Thyroid gland (tissue), 4 donors: Measurements from ENCODE around the gene CRYAB. TPM values are rescaled to one million over a fixed set of nuclear protein-coding genes. Genes with fewer than 3 reads are reported as not detected.

ENCODE experiments used
- DNase-seq, 2 donors: peaks; one replicate each; pipeline ENCODE4 v3.0.0-alpha.2; 2019
- H3K27ac ChIP-seq, 3 donors: fragments of 200-600 bp; sonication (generic); 1 replicate in 2 of 3; 2 replicates in 1 of 3; pipeline ENCODE4 v1.5.1; 2016 to 2019; ENCODE audit warnings: mild to moderate bottlenecking in 1 of 3, moderate library complexity in 1 of 3
- H3K27me3 ChIP-seq: fragments of 200-600 bp; sonication (generic); one replicate; pipeline ENCODE4 v1.5.1; 2019
- H3K36me3 ChIP-seq, 2 donors: fragments of 200-600 bp; sonication (generic); one replicate each; pipeline ENCODE4 v1.5.1; 2016 to 2019
- H3K4me1 ChIP-seq, 2 donors: fragments of 200-600 bp; sonication (generic); one replicate each; pipeline ENCODE4 v1.5.1; 2017 to 2019
- H3K4me3 ChIP-seq, 3 donors: fragments of 200-600 bp; sonication (generic); replicated peaks in 1 of 3; 1 replicate in 2 of 3; 2 replicates in 1 of 3; pipeline ENCODE4 v1.5.1; 2016; ENCODE audit warnings: mild to moderate bottlenecking in 1 of 3
- H3K9me3 ChIP-seq: fragments of 200-600 bp; sonication (generic); one replicate; pipeline ENCODE4 v1.5.1; 2017
- CTCF ChIP-seq, 6 experiments: fragments of 200-600 bp in 3 of 6; fragments of 450-650 bp in 3 of 6; sonication (generic) in 3 of 6; IDR thresholded peaks; one replicate each; pipeline ENCODE4 v1.5.1; 2016 to 2019; ENCODE audit warnings: antibody characterized with exemption in 6 of 6, mild to moderate bottlenecking in 2 of 6, inconsistent platforms in 1 of 6, moderate library complexity in 1 of 6
- POLR2A ChIP-seq, 2 donors: fragments of 450-650 bp; IDR thresholded peaks; one replicate each; pipeline ENCODE4 v1.6.1; 2017; ENCODE audit warnings: antibody characterized with exemption in 2 of 2, mild to moderate bottlenecking in 2 of 2, moderate library complexity in 1 of 2
- WGBS, 2 donors: methylation state at CpG; one replicate each; pipeline ENCODE4 v1.1.5; 2017; 5-methylcytosine and 5-hydroxymethylcytosine counted together
- intact Hi-C: fragments of 100-400 bp; cut with DNase I; formaldehyde crosslinking; loops from one replicate; pipeline ENCODE4 v1.15.1; 2023
- small RNA-seq: library from RNA; depleted of rRNA; stranded (forward); fragments of <200 nt; gene quantifications from one replicate; pipeline ENCODE3, GENCODE V24; 2016
- total RNA-seq, 4 donors: library from RNA; depleted of rRNA; stranded (reverse); fragments of >200 nt; gene quantifications; one replicate each; pipeline ENCODE4 v1.2.3, GENCODE V29; 2016

CRYAB gene
- total RNA-seq, 4 donors from 2014 or later = 174 to 350 (median 250) TPM

- no peaks in the 10 kb centered on the region for H3K9me3 ChIP-seq
- no peaks in the 10 kb centered on the region for H3K27me3 ChIP-seq
- peaks cover 17% of the 10 kb centered on the region in 2 donors for H3K36me3 ChIP-seq
- H3K27ac ChIP-seq = no peak overlapping the region
- no peak overlapping the region for H3K4me3 ChIP-seq
- peaks cover 5% of the 10 kb centered on the region in 2 donors for H3K4me1 ChIP-seq
- TF ChIP-seq POLR2A (IDR thresholded peaks at IDR 0.05) = no peak
- intact Hi-C loops = no loop called here
- DNase-seq = no peak
- 93 to 100% methylated on average over 1 of the region's 1 CpG for WGBS, 2 donors
Observed at GRCh38 chr11:111870113-111870512, 41.5 kb downstream of the CRYAB start.

GRCh38 chr11:111860257-111860656 lies 51.3 kb downstream of the CRYAB start:
- H3K36me3 ChIP-seq = peaks cover 28 to 41% of the 10 kb centered on the region in 2 donors
- no peaks in the 10 kb centered on the region for H3K4me1 ChIP-seq
- H3K27ac ChIP-seq = no peak overlapping the region
- intact Hi-C loops = no loop called here
- WGBS, 2 donors = 95 to 98% methylated on average over 3 of the region's 3 CpGs
- H3K4me3 ChIP-seq = no peak overlapping the region
- no peak for DNase-seq
- no peak for TF ChIP-seq POLR2A (IDR thresholded peaks at IDR 0.05)
- no peak for TF ChIP-seq CTCF (IDR thresholded peaks at IDR 0.05)
- H3K27me3 ChIP-seq = no peaks in the 10 kb centered on the region
- H3K9me3 ChIP-seq = no peaks in the 10 kb centered on the region

Small RNAs within 50 kb of the gene (small RNA-seq; reads per million reads assigned to genes)
- gene C11orf52 (not detected), gene GNG5P3 (not detected), gene RNA5SP351 (not detected), gene RPL37AP8 (not detected)

Other genes starting within 250 kb of the CRYAB start
- gene PPP2R1B, start 145.4 kb downstream of the CRYAB start, total RNA-seq = 10 to 100 TPM; 22.4 to 39.2 (median 25.3) TPM
- 10 to 100 TPM; 35.3 to 44.9 (median 36.6) TPM for gene ALG9, start 40.2 kb downstream of the CRYAB start, total RNA-seq
- gene FDXACB1, start 32.6 kb downstream of the CRYAB start, total RNA-seq = 1 to 10 TPM; 1.8 to 3.0 (median 2.8) TPM
- 10 to 100 TPM; 24.7 to 47.1 (median 38.0) TPM for gene CFAP68, start 32.2 kb downstream of the CRYAB start, total RNA-seq
- under 1 TPM in 1 of 4 donors, not detected in 3; 0.22 TPM for gene HSPB2, start 964 bp upstream of the CRYAB start, total RNA-seq
- 10 to 100 TPM; 21.7 to 33.4 (median 24.9) TPM for gene C11orf52, start 7.1 kb upstream of the CRYAB start, total RNA-seq
- gene DIXDC1, start 25.6 kb upstream of the CRYAB start, total RNA-seq = 10 to 100 TPM; 30.5 to 41.3 (median 38.2) TPM
- gene DLAT, start 113.6 kb upstream of the CRYAB start, total RNA-seq = 10 to 100 TPM; 33.9 to 52.0 (median 39.0) TPM
- 10 to 100 TPM in 3 of 4 donors, 1 to 10 TPM in 1; 6.4 to 12.8 (median 11.1) TPM for gene PIH1D2, start 162.2 kb upstream of the CRYAB start, total RNA-seq
- 10 to 100 TPM; 13.2 to 20.8 (median 18.8) TPM for gene NKAPD1, start 162.5 kb upstream of the CRYAB start, total RNA-seq
- 10 to 100 TPM; 11.8 to 55.8 (median 27.5) TPM for gene TIMM8B, start 175.0 kb upstream of the CRYAB start, total RNA-seq
- 100 to 1,000 TPM; 102 to 201 (median 174) TPM for gene SDHD, start 175.1 kb upstream of the CRYAB start, total RNA-seq